Astrocyte (in vitro differentiated cells and primary cell): ENCODE results near the gene TAP2. TPM values are rescaled to one million over a fixed set of nuclear protein-coding genes. Genes with fewer than 3 reads are reported as not detected.

Experiments
- total RNA-seq: library from RNA; stranded (reverse); gene quantifications from 2 replicates; pipeline ENCODE4 v1.2.1, GENCODE V29; 2021

TAP2 gene
- total RNA-seq, 1 donor from 2014 or later, result 118 TPM

Other genes with a start within 250 kb of the TAP2 start
- gene HLA-DRB1, start 248.9 kb downstream of the TAP2 start, total RNA-seq, result 0.93 and 1.5 TPM in 2 replicates
- gene HLA-DQA1, start 201.3 kb downstream of the TAP2 start, total RNA-seq, result not detected in 2 replicates
- gene HLA-DQB1, start 172.1 kb downstream of the TAP2 start, total RNA-seq, result 3.7 and 4.1 TPM in 2 replicates
- not detected in 2 replicates for gene HLA-DQA2, start 97.3 kb downstream of the TAP2 start, total RNA-seq
- gene HLA-DQB2, start 75.2 kb downstream of the TAP2 start, total RNA-seq, result not detected in 2 replicates
- 0.20 and 0.79 TPM in 2 replicates for gene HLA-DOB, start 21.7 kb downstream of the TAP2 start, total RNA-seq
- 45.5 and 57.5 TPM in 2 replicates for gene PSMB8, start 5.3 kb upstream of the TAP2 start, total RNA-seq
- gene TAP1, start 15.0 kb upstream of the TAP2 start, total RNA-seq, result 135 and 160 TPM in 2 replicates
- 34.1 and 42.8 TPM in 2 replicates for gene PSMB9, start 15.5 kb upstream of the TAP2 start, total RNA-seq
- 0.11 and 0.24 TPM in 2 replicates for gene HLA-DMB, start 102.3 kb upstream of the TAP2 start, total RNA-seq
- 5.2 and 8.1 TPM in 2 replicates for gene HLA-DMA, start 114.4 kb upstream of the TAP2 start, total RNA-seq
- 213 and 234 TPM in 2 replicates for gene BRD2, start 129.9 kb upstream of the TAP2 start, total RNA-seq
- gene HLA-DOA, start 170.9 kb upstream of the TAP2 start, total RNA-seq, result 0.48 and 0.89 TPM in 2 replicates
- gene HLA-DPA1, start 234.9 kb upstream of the TAP2 start, total RNA-seq, result 0.50 and 1.7 TPM in 2 replicates
- 2.7 and 3.4 TPM in 2 replicates for gene HLA-DPB1, start 237.3 kb upstream of the TAP2 start, total RNA-seq